ENCODE measurements around the gene SMIM41.
A peak's percentile ranks its signal among the peaks of the same experiment; 100 is the strongest.

Gene SMIM41

DNA sequence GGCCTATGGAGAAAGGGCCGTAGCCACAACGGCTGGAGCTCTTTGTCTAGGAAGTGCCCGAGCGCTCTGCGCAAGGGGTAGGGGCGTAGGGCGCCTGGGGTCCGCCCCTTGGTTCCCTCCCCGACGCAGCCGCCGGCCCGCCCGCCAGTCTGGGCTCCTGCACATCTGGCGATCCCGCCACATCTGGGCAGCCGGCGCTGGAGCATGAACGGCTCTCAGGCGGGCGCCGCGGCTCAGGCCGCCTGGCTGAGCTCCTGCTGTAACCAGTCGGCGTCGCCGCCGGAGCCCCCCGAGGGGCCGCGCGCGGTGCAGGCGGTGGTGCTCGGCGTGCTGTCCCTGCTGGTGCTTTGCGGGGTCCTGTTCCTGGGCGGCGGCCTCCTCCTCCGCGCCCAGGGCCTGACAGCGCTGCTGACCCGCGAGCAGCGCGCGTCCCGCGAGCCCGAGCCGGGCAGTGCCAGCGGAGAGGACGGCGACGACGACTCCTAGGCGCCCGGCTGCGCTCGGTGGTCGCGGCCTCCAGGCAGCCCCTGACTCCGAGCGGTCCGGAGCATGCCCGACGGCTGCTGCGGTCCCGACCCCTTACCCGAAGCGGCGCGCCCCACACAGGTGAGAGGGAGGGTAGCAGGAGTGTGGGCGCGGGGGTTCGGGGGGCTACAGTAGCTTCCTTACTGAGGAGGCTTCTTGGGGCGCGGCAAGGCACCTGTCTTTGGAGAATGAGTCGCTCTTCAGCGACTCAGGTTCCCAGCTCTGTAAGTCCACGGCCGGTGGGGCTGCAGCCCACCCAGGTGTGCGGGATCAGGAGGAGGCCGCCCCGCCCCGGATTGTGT lies at the start of gene SMIM41:
Gene SMIM41, plus strand, starts transcription at position 129 of the 827 bp plus-strand sequence. Its CDS starts 76 bp downstream, at position 205.
- DNase-seq, result no peak

DNA sequence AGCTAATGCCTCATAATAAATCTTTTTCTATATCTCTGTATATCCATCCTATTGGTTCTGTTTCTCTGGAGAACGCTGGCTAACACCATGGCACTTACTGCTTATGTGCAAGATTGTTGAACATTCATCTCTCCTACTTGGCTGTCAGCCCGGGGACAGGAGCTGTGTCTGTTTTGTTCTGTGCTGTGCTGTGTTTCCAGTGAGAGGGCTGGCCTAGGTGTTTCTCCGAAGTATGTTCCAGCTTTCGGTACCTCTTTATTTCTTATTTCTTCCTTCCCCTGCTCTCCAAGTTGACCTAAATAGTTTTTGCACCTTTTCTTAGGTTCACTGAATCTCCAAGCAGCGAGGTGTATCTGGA lies 47.1 kb upstream of the SMIM41 start:
- no peak for DNase-seq

- DNase-seq, result peak; percentile 90
Observed at GRCh38 chr12:52032804-52033445, 46.6 kb upstream of the SMIM41 start.

GRCh38 chr12:52033446-52034140 lies 45.9 kb upstream of the SMIM41 start:
- no peak for DNase-seq

DNA sequence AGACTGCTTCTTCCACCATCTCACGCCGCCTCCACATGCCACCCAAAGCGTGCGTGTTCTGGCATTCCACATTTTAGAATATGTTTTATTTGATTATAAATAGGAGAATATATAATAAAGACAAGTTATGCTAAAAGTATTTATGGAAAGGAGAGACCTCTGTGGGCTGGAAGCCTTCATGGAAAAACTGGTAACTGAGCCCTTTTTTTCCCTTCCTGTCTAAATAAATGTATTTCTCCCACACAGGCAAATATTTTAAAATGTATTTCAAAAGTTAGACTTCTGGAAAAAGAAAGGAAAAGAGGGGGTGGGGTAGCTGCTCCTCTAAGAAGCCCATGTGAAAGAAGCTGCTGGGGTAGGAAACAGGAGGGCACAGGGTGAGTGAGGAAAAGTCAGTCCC lies 44.3 kb upstream of the SMIM41 start:
- no peak for DNase-seq

DNA sequence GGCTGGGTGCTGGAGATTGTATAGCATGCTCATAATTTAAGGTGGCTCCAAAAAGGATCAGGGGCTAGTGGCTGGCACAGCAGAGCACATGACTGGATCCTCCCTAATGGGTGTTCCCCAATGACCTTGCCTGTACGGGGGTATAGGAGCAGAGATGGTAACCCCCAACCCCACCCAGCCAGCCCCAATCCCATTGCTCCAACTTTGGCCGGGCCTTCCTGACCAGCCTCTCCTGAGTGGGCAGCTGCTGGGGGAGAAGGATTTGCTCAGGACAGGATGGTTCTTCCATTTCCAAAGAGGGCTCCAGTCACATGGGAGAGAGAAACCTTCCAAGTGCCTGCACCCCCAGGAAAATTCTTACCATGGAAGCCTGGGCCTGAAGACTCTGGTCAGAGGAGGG lies 43.6 kb upstream of the SMIM41 start:
- DNase-seq, result no peak

- peak; percentile 80 for DNase-seq
Observed at GRCh38 chr12:52036587-52037171, 42.8 kb upstream of the SMIM41 start.

DNA sequence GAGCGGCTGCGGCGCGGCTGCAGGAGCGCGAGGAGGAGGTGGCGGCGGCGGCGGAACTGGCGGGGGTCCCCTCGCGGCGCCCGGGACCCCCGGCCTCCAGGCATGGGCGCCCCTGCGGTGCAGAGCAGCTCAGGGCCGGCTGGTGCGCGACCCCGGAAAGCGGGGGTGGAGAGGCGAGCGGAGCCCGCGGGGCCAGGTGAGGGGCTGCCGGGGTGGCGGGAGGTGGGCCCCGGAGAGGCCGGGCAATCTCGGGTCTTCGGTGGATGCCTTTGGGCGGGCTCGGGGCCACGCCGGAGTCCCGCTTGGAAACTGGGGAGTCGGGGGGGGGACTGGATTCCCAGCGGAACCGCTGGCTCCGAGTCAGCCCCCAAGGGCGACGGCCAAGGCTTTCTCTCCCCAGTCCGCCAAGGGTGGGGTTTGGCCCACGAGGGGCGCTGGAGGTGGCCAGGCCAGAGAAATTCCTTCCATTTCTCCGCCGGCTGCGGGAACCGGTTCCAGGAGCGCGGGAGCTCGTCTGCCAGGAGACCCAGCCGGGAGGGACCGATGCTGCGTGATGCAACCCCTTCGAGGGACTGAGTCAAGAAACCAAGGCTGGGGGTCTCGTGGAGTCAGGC lies 42.1 kb upstream of the SMIM41 start:
- no peak for DNase-seq

DNA sequence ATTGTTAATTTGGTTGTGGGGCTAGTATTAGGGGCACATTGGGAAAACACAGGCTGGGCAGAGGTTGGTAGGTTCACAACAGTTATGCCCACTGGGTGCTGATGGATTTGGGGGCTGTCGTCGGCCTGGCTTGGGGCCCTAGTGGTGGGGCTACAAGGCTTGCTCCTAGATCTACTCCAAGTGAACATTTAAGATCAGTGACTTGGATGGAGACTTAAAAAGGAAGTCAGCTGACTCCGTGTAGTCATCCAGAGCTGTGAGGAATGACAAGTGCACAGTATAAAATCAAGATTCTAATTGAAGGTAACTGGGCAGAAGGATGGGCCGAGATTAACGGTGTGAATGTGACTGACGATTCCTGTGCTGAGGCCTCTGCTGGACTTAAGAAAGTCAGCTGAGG lies 41.1 kb upstream of the SMIM41 start:
- no peak for DNase-seq

DNA sequence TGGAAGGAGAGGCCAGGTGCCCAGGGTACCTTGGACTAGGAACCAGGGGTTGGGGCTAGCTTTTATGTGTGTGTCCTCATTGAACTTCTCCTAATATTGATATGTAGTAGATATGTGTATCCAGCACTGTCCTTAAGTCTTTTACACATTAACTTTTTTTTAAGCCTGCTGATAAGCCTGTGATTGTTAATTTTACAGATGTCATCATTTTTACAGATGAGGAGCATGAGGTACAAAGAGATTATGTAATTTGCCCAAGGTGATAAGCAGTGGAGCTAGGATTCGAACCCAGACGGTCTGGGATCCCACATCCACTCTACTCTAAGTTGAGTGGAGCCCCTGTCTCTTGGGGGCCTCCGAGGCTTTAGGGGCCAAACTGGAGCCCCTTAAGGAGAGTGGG lies 38.5 kb upstream of the SMIM41 start:
- DNase-seq, result no peak

GRCh38 chr12:52041695-52042123 lies 37.8 kb upstream of the SMIM41 start:
- DNase-seq, result no peak

GRCh38 chr12:52042706-52043385 lies 36.7 kb upstream of the SMIM41 start:
- no peak for DNase-seq

DNA sequence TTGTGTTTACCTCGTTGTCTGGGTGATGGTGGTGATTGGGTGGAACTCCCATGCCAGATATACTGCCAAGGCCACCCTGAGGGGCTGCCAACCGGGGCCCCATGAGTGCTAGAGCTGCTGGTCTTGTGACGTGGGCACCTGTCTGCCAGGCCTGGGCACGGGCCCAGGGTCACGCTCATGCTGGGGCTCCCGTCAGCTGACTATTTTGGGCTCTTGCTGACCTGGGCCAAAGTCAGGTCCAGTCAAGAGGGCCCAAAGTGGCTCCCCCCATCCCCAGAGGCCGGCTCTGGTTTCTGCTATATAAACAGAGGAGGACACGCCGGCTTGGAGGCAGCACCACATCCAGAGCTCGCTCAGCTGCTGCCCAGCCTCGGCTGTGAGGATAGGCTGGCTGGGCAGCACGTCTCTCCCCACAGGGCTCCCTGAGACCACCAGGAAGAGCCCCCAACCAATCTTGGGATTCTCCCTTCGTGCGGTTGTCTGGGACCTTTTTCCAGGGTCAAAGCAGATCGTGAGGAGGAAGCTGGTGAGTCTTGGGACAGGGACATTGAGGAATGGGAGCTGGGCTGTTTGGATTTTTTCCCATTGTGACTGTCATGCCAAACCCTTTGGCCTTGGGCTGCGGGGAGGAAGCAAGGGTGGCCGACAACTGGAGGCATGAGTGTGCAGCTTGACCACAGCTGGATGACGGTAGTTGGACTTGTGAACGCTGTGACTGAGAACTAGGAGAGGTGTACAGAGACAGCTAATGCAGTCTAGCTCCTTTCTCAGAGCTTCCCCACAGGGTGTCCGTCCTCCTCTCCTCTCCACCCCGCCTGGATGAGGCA lies 35.9 kb upstream of the SMIM41 start:
- DNase-seq, result no peak

DNA sequence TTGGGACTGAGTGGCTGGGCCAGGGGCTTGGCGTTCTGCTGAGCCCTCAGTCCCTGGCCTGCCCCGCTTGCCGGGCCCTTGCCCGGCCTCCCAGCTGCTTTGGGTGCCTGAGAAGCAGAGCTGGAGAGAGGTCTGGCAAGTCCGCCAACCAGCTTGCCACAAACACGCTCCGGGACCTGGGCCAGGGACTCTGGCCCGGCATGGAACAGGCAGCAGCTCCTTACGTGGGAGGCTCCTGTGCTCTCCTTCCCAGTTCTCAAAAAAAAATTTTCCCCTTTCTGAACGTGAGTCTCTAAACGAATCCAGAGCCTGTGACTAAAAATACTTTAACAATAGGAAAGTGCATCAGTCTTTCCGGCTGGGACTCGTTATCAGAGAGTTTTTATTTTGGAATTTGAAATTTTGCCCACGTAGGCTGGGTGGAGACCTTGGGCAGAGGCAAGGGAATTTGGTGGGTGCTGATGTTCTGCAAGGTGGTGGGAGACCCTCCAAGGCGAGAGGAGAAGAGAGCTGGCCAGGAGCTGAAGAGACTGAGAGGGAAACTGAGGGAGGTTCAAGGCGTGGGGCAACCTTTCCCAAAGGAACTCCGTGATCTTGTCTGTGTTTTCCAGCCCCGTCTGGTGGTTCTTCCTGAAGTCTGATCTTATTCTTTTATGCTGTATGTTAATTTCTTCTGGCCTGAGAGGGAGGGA lies 35.1 kb upstream of the SMIM41 start:
- DNase-seq, result no peak

DNA sequence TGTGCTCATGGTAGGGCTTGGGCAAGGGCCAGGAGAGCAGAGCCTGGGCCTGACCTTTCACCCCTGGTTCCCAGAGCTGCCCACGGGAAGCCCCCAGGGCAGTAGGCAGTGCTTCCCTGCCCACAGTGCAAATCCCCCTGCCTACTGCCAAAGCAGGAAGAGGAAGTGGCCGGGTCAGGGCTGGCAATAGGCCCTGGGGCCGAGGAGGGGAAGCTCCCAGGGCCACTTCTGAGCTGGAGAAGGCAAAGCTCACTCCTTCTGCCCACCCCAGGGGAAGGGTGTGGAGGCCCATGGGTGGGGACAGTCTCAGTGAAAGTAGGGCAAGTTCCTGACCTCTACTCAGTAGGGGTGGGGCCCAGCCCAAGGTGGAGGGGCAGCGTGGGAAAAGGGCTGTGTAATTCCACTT lies 33.7 kb upstream of the SMIM41 start:
- no peak for DNase-seq

GRCh38 chr12:52046859-52047258 lies 32.6 kb upstream of the SMIM41 start:
- DNase-seq, result no peak

GRCh38 chr12:52049286-52049685 lies 30.2 kb upstream of the SMIM41 start:
- DNase-seq, result no peak

GRCh38 chr12:52049688-52050087 lies 29.8 kb upstream of the SMIM41 start:
- no peak for DNase-seq

DNA sequence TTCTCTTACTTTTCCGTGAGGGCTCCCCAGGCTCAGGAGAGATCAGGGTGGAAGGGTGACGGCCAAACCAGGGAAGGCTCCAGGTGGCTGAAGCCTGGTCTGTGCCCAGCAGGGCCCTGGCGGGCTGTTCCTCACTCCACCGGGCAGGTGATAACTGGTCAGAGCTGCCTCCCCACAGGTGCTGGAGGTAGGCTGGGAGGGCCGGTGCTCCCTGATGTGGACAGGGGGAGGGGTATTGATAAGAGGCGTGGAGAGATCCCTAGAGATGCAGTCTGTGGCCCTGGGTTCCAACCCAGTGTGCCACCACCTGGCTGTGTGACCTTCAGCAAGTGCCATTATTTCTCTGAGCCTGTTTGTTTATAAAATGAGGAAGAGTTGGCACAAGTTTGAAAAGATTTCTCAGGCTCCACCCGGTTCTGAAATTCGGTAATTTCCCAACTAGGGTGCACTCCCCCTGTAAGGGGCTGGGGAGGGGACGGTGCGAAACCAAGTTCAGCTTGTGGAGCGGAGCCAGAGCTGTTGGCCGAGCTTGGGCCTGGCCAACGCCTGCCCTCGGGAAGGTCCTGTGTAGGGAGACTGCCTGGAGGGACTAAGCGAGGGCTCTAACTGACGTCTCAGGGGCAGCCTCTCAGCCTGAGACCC lies 29.3 kb upstream of the SMIM41 start:
- DNase-seq, result no peak

Data from activated naive CD4-positive, alpha-beta T cell treated with Interleukin-2 at 50 U/mL for 16 hours (primary cell).